Eye (tissue), 1 donor: Measurements from ENCODE around the gene APOD.
"Not testable (repeated sequence)": the region's sequence is repeated elsewhere in the genome, so short reads cannot be mapped to it uniquely, and the experiment has no call there.

Experiments used
- DNase-seq: peaks from one replicate; pipeline ENCODE4 v3.0.0-alpha.2; 2015

The APOD gene

GRCh38 chr3:195617784-195618659 is 34.3 kb upstream of the APOD start:
- peak; percentile 35 for DNase-seq

GRCh38 chr3:195617134-195617533 is 33.4 kb upstream of the APOD start:
- DNase-seq: not testable (repeated sequence)

GRCh38 chr3:195616681-195617080 is 32.9 kb upstream of the APOD start:
- DNase-seq: no peak

GRCh38 chr3:195615952-195616537 is 32.3 kb upstream of the APOD start:
- not testable (repeated sequence) for DNase-seq

GRCh38 chr3:195614672-195615504 is 31.1 kb upstream of the APOD start:
- peak; percentile 34 for DNase-seq

- DNase-seq: no peak
Measured at GRCh38 chr3:195613468-195614069, 29.8 kb upstream of the APOD start.

- no peak for DNase-seq
Measured at GRCh38 chr3:195612075-195612800, 28.5 kb upstream of the APOD start.

- DNase-seq: no peak
Measured at GRCh38 chr3:195609229-195609628, 25.5 kb upstream of the APOD start.

GRCh38 chr3:195601785-195602184 is 18.0 kb upstream of the APOD start:
- not testable (repeated sequence) for DNase-seq

GRCh38 chr3:195601382-195601781 is 17.6 kb upstream of the APOD start:
- DNase-seq: no peak

- not testable (repeated sequence) for DNase-seq
Measured at GRCh38 chr3:195599926-195600325, 16.2 kb upstream of the APOD start.

GRCh38 chr3:195599516-195599915 is 15.8 kb upstream of the APOD start:
- DNase-seq: not testable (repeated sequence)

GRCh38 chr3:195597848-195598247 is 14.1 kb upstream of the APOD start:
- DNase-seq: no peak

- no peak for DNase-seq
Measured at GRCh38 chr3:195597229-195597628, 13.5 kb upstream of the APOD start.

GRCh38 chr3:195596765-195597171 is 13.0 kb upstream of the APOD start:
- DNase-seq: peak; percentile 15

GRCh38 chr3:195595785-195596531 is 12.2 kb upstream of the APOD start:
- DNase-seq: no peak

GRCh38 chr3:195591852-195592251 is 8.1 kb upstream of the APOD start:
- DNase-seq: no peak

- DNase-seq: no peak
Measured at GRCh38 chr3:195591220-195591619, 7.5 kb upstream of the APOD start.

GRCh38 chr3:195590381-195590780 is 6.6 kb upstream of the APOD start:
- DNase-seq: not testable (repeated sequence)

GRCh38 chr3:195589796-195590195 is 6.1 kb upstream of the APOD start:
- not testable (repeated sequence) for DNase-seq

GRCh38 chr3:195587824-195588223 is 4.1 kb upstream of the APOD start:
- DNase-seq: peak; percentile 55
